GM18526 (cell line): ENCODE results near the gene PDZRN4.

ENCODE experiments used
- POLR2A ChIP-seq: IDR thresholded peaks from 3 replicates; pipeline ENCODE4 v1.6.1; 2011; ENCODE audit not compliant: insufficient read length; ENCODE audit errors: extremely low read depth

The PDZRN4 gene

GRCh38 chr12:41409628-41410027 is 221.5 kb downstream of the PDZRN4 start:
- no peak for TF ChIP-seq POLR2A

- no peak for TF ChIP-seq POLR2A
Measured at GRCh38 chr12:41418586-41418985, 230.5 kb downstream of the PDZRN4 start.

DNA sequence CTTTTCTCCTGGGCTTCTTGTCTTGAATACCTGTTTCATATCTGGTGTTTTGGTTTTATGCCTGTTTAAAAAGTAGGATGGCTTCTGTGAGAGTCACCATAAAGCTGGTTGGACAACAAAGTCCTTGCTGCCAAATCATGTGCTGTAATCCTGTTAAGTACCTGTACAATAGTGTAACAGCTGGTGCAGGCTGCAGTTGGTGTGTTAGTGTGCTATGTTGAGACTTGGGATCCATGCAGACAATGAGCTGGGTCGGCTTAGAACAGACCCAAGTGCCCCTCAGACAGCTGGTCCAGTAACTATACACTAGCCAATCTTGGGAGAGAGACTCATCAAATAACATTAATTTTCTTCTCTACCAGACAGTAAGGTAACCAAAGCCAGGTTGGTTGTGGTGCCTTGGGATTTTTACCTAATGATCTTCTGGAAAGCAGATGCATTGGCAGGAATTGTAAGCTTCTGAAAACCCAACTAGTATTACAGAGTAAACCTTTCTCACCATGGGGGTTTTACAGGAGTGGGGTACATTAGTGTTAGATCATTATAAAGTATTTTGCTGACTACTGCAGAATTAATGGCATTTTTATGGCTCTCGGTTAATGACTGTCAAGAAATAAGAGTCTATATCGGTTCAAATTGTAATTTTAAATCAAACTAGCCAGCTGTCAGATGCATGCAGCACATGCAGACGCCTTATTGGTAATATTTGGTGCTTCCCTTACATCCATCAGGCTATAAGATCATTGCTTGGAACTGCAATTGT is 231.2 kb downstream of the PDZRN4 start:
- TF ChIP-seq POLR2A, result no peak

- TF ChIP-seq POLR2A, result no peak
Measured at GRCh38 chr12:41424651-41425050, 236.5 kb downstream of the PDZRN4 start.

GRCh38 chr12:41433460-41433859 is 245.3 kb downstream of the PDZRN4 start:
- no peak for TF ChIP-seq POLR2A

GRCh38 chr12:41436076-41436475 is 248.0 kb downstream of the PDZRN4 start:
- no peak for TF ChIP-seq POLR2A

DNA sequence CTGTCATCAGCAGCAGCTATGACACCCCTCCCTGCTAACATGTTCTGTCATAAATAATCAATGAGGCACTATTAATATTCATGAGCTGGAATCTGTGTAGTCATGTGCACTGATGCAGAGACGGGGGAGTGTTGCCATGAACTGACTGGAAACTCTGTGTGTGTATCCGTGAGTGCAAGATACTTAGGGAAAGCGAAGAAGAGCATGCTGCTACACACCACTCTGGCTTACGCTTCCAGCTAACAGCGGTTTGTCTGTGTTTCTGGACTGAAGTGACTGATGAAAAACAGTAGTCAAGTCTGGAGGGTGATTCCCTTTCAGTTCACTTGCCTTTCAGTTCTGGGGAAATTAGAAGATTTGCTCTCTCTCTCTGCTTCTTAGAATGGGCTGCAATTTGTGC is 249.4 kb downstream of the PDZRN4 start:
- TF ChIP-seq POLR2A, result no peak

GRCh38 chr12:41438854-41439541 is 250.9 kb downstream of the PDZRN4 start:
- TF ChIP-seq POLR2A, result no peak

GRCh38 chr12:41439801-41440200 is 251.7 kb downstream of the PDZRN4 start:
- TF ChIP-seq POLR2A, result no peak

- no peak for TF ChIP-seq POLR2A
Measured at GRCh38 chr12:41441180-41441579, 253.1 kb downstream of the PDZRN4 start.

GRCh38 chr12:41442896-41443295 is 254.8 kb downstream of the PDZRN4 start:
- TF ChIP-seq POLR2A, result no peak

GRCh38 chr12:41443690-41444089 is 255.6 kb downstream of the PDZRN4 start:
- TF ChIP-seq POLR2A, result no peak

DNA sequence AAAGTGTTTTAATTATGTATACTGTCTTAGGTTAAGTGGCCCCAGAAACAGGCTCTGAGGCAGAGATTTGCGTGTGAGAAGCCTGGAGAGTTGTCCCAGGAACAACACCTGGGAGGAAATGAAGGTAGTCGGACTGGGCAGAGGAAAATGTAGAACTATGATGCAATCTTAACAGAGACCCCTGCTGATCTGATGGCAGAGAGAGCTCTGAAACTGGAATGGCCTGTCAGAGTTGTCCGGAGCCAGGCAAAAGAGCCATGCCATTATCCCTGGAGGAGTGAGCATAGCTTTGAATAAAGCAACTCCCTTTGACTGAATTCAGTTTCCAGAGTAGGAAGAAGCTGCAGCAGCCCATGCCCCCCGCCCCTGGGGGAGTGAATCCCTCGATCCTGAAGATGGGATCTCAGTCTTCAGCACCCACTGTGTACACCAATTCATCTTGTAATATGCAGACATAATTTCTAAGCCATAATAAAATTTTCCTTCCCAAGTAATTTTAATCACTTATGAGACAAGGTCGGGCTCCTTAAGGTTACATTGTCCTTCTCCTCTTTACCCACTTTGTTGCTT is 264.8 kb downstream of the PDZRN4 start:
- TF ChIP-seq POLR2A, result no peak

DNA sequence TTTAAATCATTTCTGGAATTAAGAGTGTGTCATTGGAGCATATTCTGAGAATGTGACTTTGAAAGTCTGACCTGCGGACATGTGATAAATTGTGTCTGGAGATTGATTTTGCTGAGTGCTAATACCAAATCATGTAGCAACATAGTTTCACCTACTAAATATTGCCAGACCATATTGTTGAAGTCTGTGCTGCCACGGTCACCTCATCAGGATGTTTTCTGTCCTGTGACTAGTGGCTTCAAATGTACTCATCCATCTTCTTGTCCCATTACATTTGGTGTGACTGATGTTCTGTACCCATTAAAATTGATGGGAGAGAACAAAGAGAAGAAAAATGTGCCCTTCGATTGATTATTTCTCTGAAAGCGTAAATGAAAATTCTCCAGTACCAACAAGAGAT is 265.3 kb downstream of the PDZRN4 start:
- no peak for TF ChIP-seq POLR2A

DNA sequence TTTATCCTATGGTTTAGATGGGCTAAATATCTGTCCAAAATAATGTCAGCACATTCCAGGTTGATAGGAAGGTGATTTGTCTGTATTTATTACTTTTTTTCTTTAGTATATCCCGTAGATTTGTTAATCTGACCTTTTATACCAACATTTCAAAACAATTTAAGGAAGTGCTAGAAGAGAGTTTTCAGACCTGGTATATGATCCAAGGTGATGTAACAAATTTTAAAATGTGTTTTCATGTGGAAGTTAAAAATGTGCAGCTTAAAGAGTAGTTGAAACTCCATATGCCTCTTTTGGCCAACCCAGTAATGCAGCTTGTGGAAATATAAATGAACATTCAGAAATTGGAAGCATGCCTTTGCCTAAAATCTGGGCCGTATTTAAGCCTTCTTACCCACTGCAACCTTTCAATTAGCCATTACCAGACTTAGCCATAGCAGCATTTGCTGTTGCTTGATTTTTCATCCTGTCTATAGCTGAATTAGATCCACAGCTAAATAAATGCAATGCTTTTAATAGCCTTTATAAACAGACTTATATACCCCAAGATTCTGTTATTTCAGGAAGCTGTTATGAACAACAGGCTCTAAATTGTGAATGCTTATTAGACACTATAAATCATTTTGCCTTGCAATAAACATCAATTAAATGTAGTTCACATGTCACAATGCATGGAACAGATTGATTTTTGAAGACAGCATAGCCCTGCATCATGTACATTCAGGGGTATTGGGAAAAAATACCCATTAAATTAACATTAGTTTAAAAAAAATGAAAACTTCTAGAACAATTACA is 271.2 kb downstream of the PDZRN4 start:
- TF ChIP-seq POLR2A, result no peak

- no peak for TF ChIP-seq POLR2A
Measured at GRCh38 chr12:41459906-41460214, 271.7 kb downstream of the PDZRN4 start.
